ENCODE measurements around the gene RAB2B.
A peak's percentile ranks its signal among the peaks of the same experiment; 100 is the strongest.

Gene RAB2B

DNA sequence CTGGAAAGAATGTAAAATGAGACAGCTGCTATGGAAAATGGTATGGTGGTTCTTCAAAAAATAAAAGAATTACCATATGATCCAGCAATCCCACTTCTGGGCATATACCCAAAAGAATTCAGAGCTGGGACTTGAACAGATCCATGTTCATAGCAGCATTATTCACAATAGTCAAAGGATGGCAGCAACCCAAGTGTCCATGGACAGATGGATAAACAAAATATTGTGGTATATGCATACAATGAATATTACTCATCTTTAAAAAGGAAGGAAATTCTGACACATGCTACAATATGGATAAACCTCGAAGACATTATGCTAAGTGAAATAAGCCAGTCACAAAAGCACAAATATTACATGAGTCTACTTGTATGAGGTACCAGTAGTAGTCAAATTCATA lies 9.1 kb downstream of the RAB2B start:
- no peak for TF ChIP-seq CTCF (IDR thresholded peaks at IDR 0.05)

GRCh38 chr14:21455912-21456667 lies 20.7 kb downstream of the RAB2B start, which contains the start of gene CHD8:
Gene CHD8, minus strand, starts transcription at chr14:21456123. Its CDS starts 24,480 bp downstream, at chr14:21431643.
- peak; percentile 63 for TF ChIP-seq CTCF (IDR thresholded peaks at IDR 0.05)

- TF ChIP-seq CTCF (IDR thresholded peaks at IDR 0.05), result no peak
These were observed 21.2 kb downstream of the RAB2B start for GRCh38 chr14:21455592-21455911.

- no peak for TF ChIP-seq CTCF (IDR thresholded peaks at IDR 0.05)
These were observed 21.8 kb downstream of the RAB2B start for GRCh38 chr14:21454843-21455544.

- no peak for TF ChIP-seq CTCF (IDR thresholded peaks at IDR 0.05)
These were observed 26.9 kb downstream of the RAB2B start for GRCh38 chr14:21449899-21450216.

DNA sequence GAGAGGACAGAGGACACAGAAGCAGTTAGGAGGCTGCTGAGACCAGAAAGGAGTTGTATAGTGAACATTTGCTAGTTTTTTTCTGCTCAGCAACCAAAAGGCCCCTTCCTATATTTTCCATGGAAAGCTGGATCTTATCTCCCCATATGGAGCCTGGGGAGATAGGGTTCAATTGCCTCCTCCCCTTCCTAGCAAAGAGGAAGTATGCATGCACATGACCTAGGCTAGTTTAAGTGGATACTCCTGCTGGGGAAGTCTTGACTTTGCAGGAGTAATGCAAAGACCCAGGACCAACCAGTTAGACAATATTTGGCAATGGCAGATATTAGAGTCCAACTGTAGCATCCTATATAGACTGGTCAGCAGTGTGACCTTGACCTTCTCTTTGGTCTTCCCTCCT lies 35.9 kb downstream of the RAB2B start:
- TF ChIP-seq CTCF (IDR thresholded peaks at IDR 0.05), result no peak

DNA sequence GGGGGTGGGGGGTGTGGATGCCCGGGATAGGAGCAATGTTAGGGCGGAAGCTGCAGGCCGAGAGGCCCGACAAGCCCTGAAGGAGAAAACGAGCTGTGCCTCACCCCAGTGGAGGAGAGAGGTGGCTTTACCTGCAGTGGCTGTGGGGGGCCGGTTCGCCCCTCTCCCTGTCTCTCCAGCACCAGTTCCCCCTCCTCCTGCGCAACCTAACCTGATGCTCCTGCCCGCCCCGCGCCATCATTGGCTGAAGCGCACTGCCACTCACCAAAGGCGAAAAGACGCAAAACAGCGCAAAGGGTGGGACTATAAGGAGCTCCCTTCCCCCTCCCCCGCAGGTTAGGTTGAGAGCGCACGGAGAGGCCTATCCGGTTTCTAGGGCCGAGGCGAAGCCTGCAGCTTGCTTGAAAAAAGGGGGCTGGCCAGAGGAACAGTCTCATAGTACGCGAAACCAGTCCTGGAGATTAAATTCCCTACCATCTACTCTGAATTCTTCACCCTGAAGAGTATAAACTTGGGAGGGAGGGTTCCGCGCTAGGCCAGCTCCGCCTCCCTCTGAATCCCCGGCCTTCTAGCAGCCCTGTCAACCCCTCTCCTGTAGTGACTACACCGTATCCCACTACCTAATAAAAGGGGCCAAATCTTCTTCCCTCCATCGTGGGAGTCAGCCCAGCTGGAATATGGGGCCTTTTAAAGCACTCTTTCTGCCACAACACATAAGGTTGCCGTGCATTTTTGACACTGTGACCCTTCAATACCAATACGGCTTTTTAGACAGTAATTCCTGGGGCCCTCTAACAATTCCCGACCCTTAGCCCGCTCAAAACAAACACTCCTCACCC lies 39.5 kb downstream of the RAB2B start:
- no peak for TF ChIP-seq CTCF (IDR thresholded peaks at IDR 0.05)

All from LNCAP (cell line).